Brain microvascular endothelial cell (primary cell): ENCODE data around the gene RDH5.
A peak's percentile ranks its signal among the peaks of the same experiment; 100 is the strongest.

Experiments
- DNase-seq: peaks from one replicate; pipeline ENCODE4 v3.0.0-alpha.2; 2020
- H3K27ac ChIP-seq: fragments of 250-450 bp; sonication (Bioruptor Pico); 2 replicates; pipeline ENCODE4 v1.5.1; 2020; ENCODE audit warnings: mild to moderate bottlenecking, moderate library complexity
- H3K27me3 ChIP-seq: fragments of 250-450 bp; sonication (Bioruptor Pico); replicated peaks from 2 replicates; pipeline ENCODE4 v1.5.1; 2020; ENCODE audit warnings: mild to moderate bottlenecking
- H3K36me3 ChIP-seq: fragments of 250-450 bp; sonication (Bioruptor Pico); replicated peaks from 2 replicates; pipeline ENCODE4 v1.5.1; 2020; ENCODE audit warnings: mild to moderate bottlenecking
- H3K4me3 ChIP-seq: 2 replicates; pipeline ENCODE4 v1.5.1; 2011; ENCODE audit warnings: low read depth, mild to moderate bottlenecking, control low read depth, low read length, moderate library complexity
- CTCF ChIP-seq: IDR thresholded peaks from 2 replicates; pipeline ENCODE4 v1.5.1; 2011; ENCODE audit warnings: low read depth, mild to moderate bottlenecking, moderate library complexity, low read length, control low read depth, inconsistent platforms; ENCODE audit errors: missing control alignments
- in situ Hi-C: cut with HindIII; loops from 2 replicates; pipeline ENCODE4 v1.10.0; 2017; ENCODE audit warnings: low sequenced_read_pairs, low pct_ligation_motif_present

Gene RDH5

GRCh38 chr12:55745361-55746173, 25.4 kb downstream of the RDH5 start:
- in situ Hi-C loops: no loop called here
- peak overlapping the region; percentile 6 for H3K4me3 ChIP-seq
- DNase-seq: no peak
- no peaks in the 10 kb centered on the region for H3K27me3 ChIP-seq
- no peak overlapping the region for H3K27ac ChIP-seq
- H3K36me3 ChIP-seq: peaks cover 4% of the 10 kb centered on the region
- TF ChIP-seq CTCF: no peak

DNA sequence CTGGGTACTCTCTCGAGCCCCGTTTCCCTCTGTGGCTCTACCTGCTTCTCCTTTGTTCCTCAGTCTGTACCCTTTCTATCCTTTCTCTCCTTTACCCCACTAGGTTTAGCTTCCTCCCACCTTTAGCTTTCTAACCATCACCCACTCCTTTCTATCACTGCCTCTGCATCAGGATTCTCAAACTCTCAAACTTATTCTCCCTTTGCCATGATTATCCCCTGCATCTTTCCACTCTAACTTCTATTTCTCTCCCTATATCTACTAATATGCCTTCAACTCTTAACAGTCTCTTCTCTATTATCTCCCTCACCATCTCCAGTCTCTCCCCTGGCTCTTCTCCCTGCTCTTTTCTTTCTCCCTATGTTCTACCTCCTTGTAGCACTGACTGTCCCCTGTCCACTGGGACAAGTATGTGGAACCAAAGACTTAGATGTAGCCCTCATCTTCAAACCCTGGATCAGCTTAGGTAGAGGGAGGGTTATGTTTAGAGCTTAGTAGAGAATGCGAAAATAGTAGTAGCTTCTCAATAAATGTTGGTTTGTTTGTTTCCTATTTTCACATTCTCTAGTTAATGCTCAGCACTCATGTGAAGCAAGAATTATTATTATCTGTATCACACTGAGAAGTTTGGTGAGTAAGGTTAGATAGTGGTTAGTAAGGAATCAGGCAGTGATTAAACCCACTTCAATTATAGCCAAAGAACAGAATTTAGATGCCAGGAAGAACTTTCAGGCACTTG, 26.1 kb downstream of the RDH5 start:
- in situ Hi-C loops: no loop called here
- no peak for DNase-seq
- no peaks in the 10 kb centered on the region for H3K27me3 ChIP-seq
- peaks cover 4% of the 10 kb centered on the region for H3K36me3 ChIP-seq
- no peak for TF ChIP-seq CTCF
- H3K27ac ChIP-seq: no peak overlapping the region
- H3K4me3 ChIP-seq: no peak overlapping the region

- no peak for TF ChIP-seq CTCF
- in situ Hi-C loops: no loop called here
- H3K4me3 ChIP-seq: no peak overlapping the region
- peaks cover 5% of the 10 kb centered on the region for H3K36me3 ChIP-seq
- no peak for DNase-seq
- no peak overlapping the region for H3K27ac ChIP-seq
- no peaks in the 10 kb centered on the region for H3K27me3 ChIP-seq
These were observed 26.7 kb downstream of the RDH5 start for GRCh38 chr12:55746913-55747231.

DNA sequence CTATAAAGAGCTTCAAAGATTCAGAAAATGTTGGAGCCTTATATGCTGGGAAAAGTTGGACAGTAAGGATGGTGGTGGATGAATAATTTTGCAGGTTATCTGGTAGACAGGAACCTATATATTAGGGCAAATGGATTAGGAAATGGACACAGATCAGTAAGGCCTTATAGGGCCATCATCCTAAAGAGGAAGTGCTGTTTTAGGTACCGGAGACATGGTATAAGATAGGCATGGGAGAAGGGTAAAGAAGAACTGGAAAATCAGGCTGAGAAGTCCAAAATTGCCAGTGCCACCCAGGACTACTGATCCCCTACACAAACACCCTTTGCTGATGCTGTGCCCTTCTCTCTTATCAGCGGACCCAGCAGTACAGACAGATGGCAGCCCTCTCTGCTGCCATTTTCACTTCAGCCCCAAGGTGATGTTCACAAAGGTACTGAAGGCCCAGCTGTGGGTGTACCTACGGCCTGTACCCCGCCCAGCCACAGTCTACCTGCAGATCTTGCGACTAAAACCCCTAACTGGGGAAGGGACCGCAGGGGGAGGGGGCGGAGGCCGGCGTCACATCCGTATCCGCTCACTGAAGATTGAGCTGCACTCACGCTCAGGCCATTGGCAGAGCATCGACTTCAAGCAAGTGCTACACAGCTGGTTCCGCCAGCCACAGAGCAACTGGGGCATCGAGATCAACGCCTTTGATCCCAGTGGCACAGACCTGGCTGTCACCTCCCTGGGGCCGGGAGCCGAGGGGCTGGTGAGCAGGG, 28.2 kb downstream of the RDH5 start:
- no peaks in the 10 kb centered on the region for H3K27me3 ChIP-seq
- in situ Hi-C loops: no loop called here
- H3K36me3 ChIP-seq: peaks cover 18% of the 10 kb centered on the region
- H3K4me3 ChIP-seq: no peak overlapping the region
- TF ChIP-seq CTCF: no peak
- no peak for DNase-seq
- H3K27ac ChIP-seq: no peak overlapping the region

DNA sequence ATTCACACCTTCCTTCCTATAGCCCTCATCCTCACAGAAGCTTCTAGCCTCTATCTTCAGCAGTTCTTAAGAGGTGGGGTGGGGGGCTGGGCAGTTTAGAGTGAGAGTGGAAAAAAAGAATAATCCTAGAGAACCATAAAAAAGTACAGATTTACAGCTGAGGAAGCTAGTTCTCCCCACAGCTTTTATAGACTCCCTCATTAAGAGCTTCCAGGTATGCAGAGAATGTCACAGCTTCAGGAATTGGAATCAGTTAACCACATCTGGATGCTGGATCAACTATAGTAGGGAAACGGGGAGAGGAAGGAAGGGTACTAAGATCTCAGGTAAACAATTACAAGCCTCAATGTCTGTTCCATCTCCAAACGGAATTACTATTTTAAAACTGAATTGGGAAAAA, 35.1 kb downstream of the RDH5 start:
- Histone ChIP-seq H3K4me3 (no peak overlapping the region), H3K36me3 (peaks cover 56% of the 10 kb centered on the region), H3K27ac (no peak overlapping the region), H3K27me3 (no peaks in the 10 kb centered on the region)
- TF ChIP-seq CTCF: no peak
- in situ Hi-C loops: loop anchor here (10.0 kb wide), 1 partner anchor 200 kb away; no protein-coding TSS in a partner anchor
- no peak for DNase-seq
